HCT116 (cell line): Measurements from ENCODE around the gene PFDN4. TPM values are rescaled to one million over a fixed set of nuclear protein-coding genes. Genes with fewer than 3 reads are reported as not detected.

ENCODE experiments used
- ATAC-seq: fragments of 200-7000 bp; cut with Tn5 transposase; 2 replicates; pipeline ENCODE4 v1.9.1; 2020; ENCODE audit warnings: mild to moderate bottlenecking, moderate library complexity
- BruUV-seq: library from RNA; stranded (reverse); fragments of 400-500 nt; replicated peaks from 2 replicates; lab custom pipeline; 2021; lab: Mats Ljungman, UMichigan
- CTCF ChIA-PET: fragments of 300-600 bp; sonication (Branson Sonifier 250); formaldehyde crosslinking; loops from one replicate; lab custom pipeline; 2021; ENCODE audit warnings: antibody characterized with exemption; lab: Charles Lee
- POLR2A ChIA-PET: fragments of 300-600, 350-600 bp; sonication (Branson Sonifier 250); formaldehyde crosslinking; loops from one replicate; lab custom pipeline; 2021; ENCODE audit warnings: antibody characterized with exemption; lab: Charles Lee
- RAD21 ChIA-PET, 2 experiments: fragments of 300-600 bp; sonication (Branson Sonifier 250); formaldehyde crosslinking; loops; one replicate each; lab custom pipeline; 2023; ENCODE audit warnings: low total read pairs in 2 of 2; ENCODE audit not compliant: uncharacterized antibody in 2 of 2, unreplicated experiment in 2 of 2, low non-redundant PET in 1 of 2; lab: Charles Lee
- DNase-seq: peaks from one replicate; pipeline ENCODE4 v3.0.0-alpha.2; 2010; ENCODE audit warnings: low read depth, low spot score
- H2AFZ ChIP-seq: fragments of 200-600 bp; shearing (Covaris generic), sonication (generic); 2 replicates; pipeline ENCODE4 v1.6.1; 2017; ENCODE audit warnings: low read depth, mixed run types, mixed read lengths, antibody characterized with exemption, low read length; ENCODE audit not compliant: poor library complexity, severe bottlenecking
- H3K27ac ChIP-seq: 2 replicates; pipeline ENCODE4 v1.5.1; 2012; ENCODE audit warnings: low read depth, low read length
- H3K27me3 ChIP-seq: fragments of 200-600 bp; sonication (generic); 2 replicates; pipeline ENCODE4 v1.6.1; 2016; ENCODE audit warnings: mixed run types, low read length, mixed read lengths; ENCODE audit not compliant: insufficient read depth
- H3K36me3 ChIP-seq, 2 experiments: fragments of 200-500 bp in 1 of 2; fragments of 200-600 bp in 1 of 2; sonication (Bioruptor generic) in 1 of 2; sonication (generic) in 1 of 2; 2 replicates each; pipeline versions ENCODE4 v1.5.1 to v1.6.1; 2014 to 2016; ENCODE audit warnings: low read length in 2 of 2, inconsistent platforms in 1 of 2, mixed read lengths in 1 of 2, mixed run types in 1 of 2; ENCODE audit not compliant: insufficient read depth in 2 of 2, control insufficient read depth in 1 of 2
- H3K4me1 ChIP-seq, 2 experiments: fragments of 200-600 bp in 1 of 2; sonication (generic) in 1 of 2; 2 replicates each; pipeline versions ENCODE4 v1.5.1 to v1.6.1; 2012 to 2017; ENCODE audit warnings: low read length in 2 of 2, inconsistent platforms in 1 of 2, mild to moderate bottlenecking in 1 of 2, mixed read lengths in 1 of 2, mixed run types in 1 of 2, moderate library complexity in 1 of 2; ENCODE audit not compliant: insufficient read depth in 2 of 2, control insufficient read depth in 1 of 2
- H3K4me2 ChIP-seq: fragments of 200-600 bp; sonication (generic); 2 replicates; pipeline ENCODE4 v1.6.1; 2017; ENCODE audit warnings: mixed run types, low read length, mixed read lengths
- H3K4me3 ChIP-seq, 2 experiments: fragments of 200-600 bp in 1 of 2; sonication (generic) in 1 of 2; replicated peaks in 1 of 2; 2 replicates each; pipeline ENCODE4 v1.5.1; 2011 to 2016; ENCODE audit warnings: low read length in 2 of 2, control low read depth in 1 of 2, low read depth in 1 of 2, mild to moderate bottlenecking in 1 of 2, mixed read lengths in 1 of 2, mixed run types in 1 of 2
- H3K79me2 ChIP-seq: fragments of 200-600 bp; sonication (generic); 2 replicates; pipeline ENCODE4 v1.6.1; 2017; ENCODE audit warnings: mild to moderate bottlenecking, mixed run types, low read length, moderate library complexity, mixed read lengths; ENCODE audit not compliant: insufficient read depth
- H3K9ac ChIP-seq: fragments of 200-600 bp; sonication (generic); 2 replicates; pipeline ENCODE4 v1.6.1; 2016; ENCODE audit warnings: low read length, mixed read lengths
- H3K9me2 ChIP-seq: fragments of 200-600 bp; sonication (generic), shearing (Covaris generic); 2 replicates; pipeline ENCODE4 v1.6.1; 2017; ENCODE audit warnings: mixed run types, mild to moderate bottlenecking, moderate library complexity; ENCODE audit not compliant: insufficient read depth
- H3K9me3 ChIP-seq, 2 experiments: fragments of 200-500 bp in 1 of 2; fragments of 200-600 bp in 1 of 2; sonication (Bioruptor generic) in 1 of 2; sonication (generic) in 1 of 2; 2 replicates each; pipeline ENCODE4 v1.6.1; 2014 to 2017; ENCODE audit warnings: low read length in 2 of 2, mixed read lengths in 2 of 2, inconsistent platforms in 1 of 2, low read depth in 1 of 2, mild to moderate bottlenecking in 1 of 2, mixed run types in 1 of 2, moderate library complexity in 1 of 2; ENCODE audit not compliant: control insufficient read depth in 1 of 2, insufficient read depth in 1 of 2
- H4K20me1 ChIP-seq: fragments of 200-600 bp; sonication (generic), shearing (Covaris generic); 2 replicates; pipeline ENCODE4 v1.6.1; 2017; ENCODE audit warnings: mixed run types, mild to moderate bottlenecking, moderate library complexity; ENCODE audit not compliant: insufficient read depth
- CBX3 ChIP-seq: IDR thresholded peaks from 2 replicates; pipeline ENCODE4 v1.6.1; 2012; ENCODE audit warnings: low read depth
- CEBPB ChIP-seq: IDR thresholded peaks from 2 replicates; pipeline ENCODE4 v1.6.1; 2012; ENCODE audit warnings: low read depth
- CTCF ChIP-seq, 3 experiments: fragments of 200-600 bp in 1 of 3; sonication (generic) in 1 of 3; IDR thresholded peaks in 2 of 3; conservative IDR thresholded peaks in 1 of 3; 2 replicates each; pipeline ENCODE4 v1.5.1; 2012 to 2017; ENCODE audit warnings: low read depth in 2 of 3, low read length in 2 of 3, antibody characterized with exemption in 1 of 3, borderline replicate concordance in 1 of 3, control low read depth in 1 of 3, mild to moderate bottlenecking in 1 of 3, mixed read lengths in 1 of 3, mixed run types in 1 of 3, moderate library complexity in 1 of 3; ENCODE audit not compliant: insufficient read depth in 1 of 3
- EGR1 ChIP-seq: IDR thresholded peaks from 2 replicates; pipeline ENCODE4 v1.6.1; 2012; ENCODE audit warnings: low read depth
- ELF1 ChIP-seq: IDR thresholded peaks from 2 replicates; pipeline ENCODE4 v1.6.1; 2012; ENCODE audit warnings: low read depth, borderline replicate concordance
- EZH2 ChIP-seq: fragments of 200-600 bp; sonication (generic); IDR thresholded peaks from 2 replicates; pipeline ENCODE4 v1.6.1; 2017; ENCODE audit warnings: antibody characterized with exemption, mixed run types
- EZH2phosphoT487 ChIP-seq: fragments of 200-600 bp; IDR thresholded peaks from 2 replicates; pipeline ENCODE4 v1.6.1; 2018; ENCODE audit warnings: antibody characterized with exemption, borderline replicate concordance
- JUND ChIP-seq: IDR thresholded peaks from 2 replicates; pipeline ENCODE4 v1.6.1; 2012
- MAX ChIP-seq: IDR thresholded peaks from 2 replicates; pipeline ENCODE4 v1.6.1; 2012
- POLR2AphosphoS5 ChIP-seq: IDR thresholded peaks from 2 replicates; pipeline ENCODE4 v1.6.1; 2011; ENCODE audit warnings: mild to moderate bottlenecking, low read depth, low read length, moderate library complexity
- RAD21 ChIP-seq: IDR thresholded peaks from 2 replicates; pipeline ENCODE4 v1.6.1; 2012; ENCODE audit warnings: low read depth, mild to moderate bottlenecking
- SIN3A ChIP-seq: IDR thresholded peaks from 2 replicates; pipeline ENCODE4 v1.6.1; 2012; ENCODE audit warnings: low read depth
- SRF ChIP-seq: IDR thresholded peaks from 2 replicates; pipeline ENCODE4 v1.6.1; 2012; ENCODE audit warnings: low read depth
- TCF7L2 ChIP-seq: IDR thresholded peaks from 2 replicates; pipeline ENCODE4 v1.7.0; 2011; ENCODE audit warnings: borderline replicate concordance, inconsistent platforms; ENCODE audit not compliant: insufficient read depth, insufficient read length; ENCODE audit errors: extremely low read depth
- YY1 ChIP-seq: IDR thresholded peaks from 2 replicates; pipeline ENCODE4 v1.6.1; 2011; ENCODE audit warnings: low read length, low read depth, moderate library complexity, mild to moderate bottlenecking; ENCODE audit not compliant: insufficient replicate concordance; ENCODE audit errors: extremely low read depth
- ZFX ChIP-seq: fragments of 450-650 bp; IDR thresholded peaks from 2 replicates; pipeline ENCODE4 v1.6.1; 2017
- ZNF274 ChIP-seq: fragments of 200-500 bp; sonication (Bioruptor generic); IDR thresholded peaks from 2 replicates; pipeline ENCODE4 v1.6.1; 2014; ENCODE audit warnings: mild to moderate bottlenecking, low read depth, low read length, inconsistent platforms
- intact Hi-C: fragments of 100-400 bp; cut with micrococcal nuclease; formaldehyde crosslinking; loops from 2 replicates; pipeline ENCODE4 v1.10.0; 2022
- total RNA-seq: library from RNA; stranded (reverse); gene quantifications from one replicate; pipeline ENCODE4 v1.2.1, GENCODE V29; 2021; ENCODE audit not compliant: unreplicated experiment

PFDN4 gene
- total RNA-seq, 1 experiment from 2014 or later = 71.5 TPM

GRCh38 chr20:54223285-54223684 is 15.4 kb downstream of the PFDN4 start:
- RAD21 ChIA-PET = no interaction called here
- H3K4me1 ChIP-seq = no peaks in the 10 kb centered on the region
- no TSS peak for BruUV-seq
- TF ChIP-seq SIN3A (no peak), RAD21 (no peak), POLR2AphosphoS5 (no peak), EGR1 (no peak), CBX3 (no peak), CEBPB (no peak), JUND (no peak), ZNF274 (no peak), YY1 (no peak), EZH2phosphoT487 (no peak), TCF7L2 (no peak), MAX (no peak)
- TF ChIP-seq, all 23 proteins: peak for 0
- no peak overlapping the region for H2AFZ ChIP-seq
- no peak overlapping the region for H3K9ac ChIP-seq
- no peaks in the 10 kb centered on the region for H3K9me3 ChIP-seq
- no peaks in the 10 kb centered on the region for H3K27me3 ChIP-seq
- CTCF ChIA-PET = interaction anchor here (2.8 kb wide), 1 partner anchor 424 kb away, joined by 9 read pairs; no protein-coding TSS in a partner anchor
- intact Hi-C loops = no loop called here
- DNase-seq (no peak), ATAC-seq (no peak)
- no peaks in the 10 kb centered on the region for H3K9me2 ChIP-seq
- H3K36me3 ChIP-seq = no peaks in the 10 kb centered on the region; a peak in 1 of 4 replicates
- no peak overlapping the region for H3K4me2 ChIP-seq
- H3K79me2 ChIP-seq = no peaks in the 10 kb centered on the region
- H3K4me3 ChIP-seq = no peak overlapping the region
- no peaks in the 10 kb centered on the region; the same call in 1 of the 2 replicates for H4K20me1 ChIP-seq
- POLR2A ChIA-PET = no interaction called here
- no peak overlapping the region for H3K27ac ChIP-seq

- Histone ChIP-seq H3K9me2 (no peaks in the 10 kb centered on the region), H4K20me1 (no peaks in the 10 kb centered on the region; the same call in 1 of the 2 replicates), H2AFZ (no peak overlapping the region), H3K27me3 (no peaks in the 10 kb centered on the region), H3K27ac (no peak overlapping the region), H3K36me3 (no peaks in the 10 kb centered on the region; a peak in 1 of 4 replicates), H3K4me2 (no peak overlapping the region), H3K4me3 (no peak overlapping the region), H3K4me1 (no peaks in the 10 kb centered on the region), H3K9ac (no peak overlapping the region), H3K9me3 (no peaks in the 10 kb centered on the region), H3K79me2 (no peaks in the 10 kb centered on the region)
- intact Hi-C loops = no loop called here
- ATAC-seq (no peak), DNase-seq (no peak)
- RAD21 ChIA-PET = no interaction called here
- POLR2A ChIA-PET = no interaction called here
- no TSS peak for BruUV-seq
- CTCF ChIA-PET = interaction anchor here (2.8 kb wide), 1 partner anchor 424 kb away, joined by 9 read pairs; no protein-coding TSS in a partner anchor
- TF ChIP-seq CEBPB = no peak
- TF ChIP-seq CBX3 = no peak
- TF ChIP-seq CTCF (IDR thresholded peaks at IDR 0.05 in 2 of 3, conservative IDR thresholded peaks at IDR 0.05 in 1 of 3; ENCODE audit: borderline replicate concordance in 1 of 3, insufficient read depth in 1 of 3, low read depth in 2 of 3, low read length in 2 of 3) = no peak
- TF ChIP-seq TCF7L2 = no peak
- TF ChIP-seq EGR1 = no peak
- no peak for TF ChIP-seq EZH2phosphoT487
- no peak for TF ChIP-seq ZFX
- no peak for TF ChIP-seq ZNF274
- no peak for TF ChIP-seq ELF1
- no peak for TF ChIP-seq EZH2
- no peak for TF ChIP-seq SRF
Measured at GRCh38 chr20:54223751-54224150, 15.9 kb downstream of the PFDN4 start.
